Measurements from ENCODE around the gene STMN3.

DNA sequence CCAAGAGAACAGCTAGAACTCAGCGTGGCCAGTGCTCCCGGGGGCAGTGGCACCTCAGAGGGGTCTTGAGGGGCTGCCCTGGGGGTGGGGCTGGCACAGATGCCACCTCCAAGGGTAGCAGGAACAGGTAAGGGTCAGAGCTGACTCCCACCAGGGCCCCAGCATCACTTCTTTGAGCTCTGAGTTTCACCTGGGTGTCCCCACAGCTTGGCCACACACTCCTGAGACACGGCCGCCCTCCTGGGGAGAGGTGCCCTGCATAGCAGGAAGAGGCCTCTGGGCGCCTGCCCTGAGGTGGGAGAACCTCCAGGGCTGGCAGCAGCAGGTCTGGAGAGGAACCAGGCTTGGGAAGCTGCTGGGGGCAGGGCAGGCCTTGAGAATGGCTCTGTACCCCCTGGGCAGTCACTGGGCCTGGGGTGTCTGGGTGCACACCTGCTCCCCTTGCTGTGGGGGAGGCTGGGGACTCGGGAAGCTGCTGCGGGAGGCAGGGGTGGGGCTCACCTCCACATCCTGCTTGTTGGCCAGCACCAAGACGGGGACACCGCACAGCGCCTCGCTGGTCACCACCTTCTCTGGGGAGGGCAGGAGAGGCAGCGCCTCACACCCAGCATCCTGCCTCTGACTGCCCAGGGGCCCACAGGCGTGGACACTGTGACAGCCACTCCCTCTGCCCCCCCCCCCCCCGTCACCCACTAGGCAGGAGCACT, 48.3 kb upstream of the STMN3 start:
- TF ChIP-seq POLR2AphosphoS5 (IDR thresholded peaks at IDR 0.05; ENCODE audit: low read depth, low read length) (peak; percentile 55; the same call in 1 of the 2 replicates), TAF1 (IDR thresholded peaks at IDR 0.05; ENCODE audit: borderline replicate concordance, insufficient read depth, low read length) (no peak)

Measured in PFSK-1 (cell line).